Myocyte (in vitro differentiated cells): ENCODE measurements around the gene SPATA24. TPM values are rescaled to one million over a fixed set of nuclear protein-coding genes. Genes with fewer than 3 reads are reported as not detected.
"Not testable (repeated sequence)": the region's sequence is repeated elsewhere in the genome, so short reads cannot be mapped to it uniquely, and the experiment has no call there.

Experiments used
- DNase-seq: peaks from one replicate; pipeline ENCODE4 v3.0.0-alpha.2; 2012; ENCODE audit warnings: low read depth
- total RNA-seq: library from RNA; depleted of rRNA; stranded (reverse); fragments of >200 nt; gene quantifications from 2 replicates; pipeline ENCODE4 v1.2.3, GENCODE V29; 2014

SPATA24 gene
- total RNA-seq, 1 donor from 2014 or later: 11.0 TPM

GRCh38 chr5:139383993-139384590 is 19.8 kb downstream of the SPATA24 start:
- no peak for DNase-seq

- no peak for DNase-seq
Observed at GRCh38 chr5:139383275-139383992, 20.5 kb downstream of the SPATA24 start, which contains the start of gene SLC23A1. TSS of gene SLC23A1 (minus strand) at chr5:139383297. CDS start at chr5:139383253, 44 bp downstream.

- DNase-seq: no peak
Observed at GRCh38 chr5:139382807-139383206, 21.1 kb downstream of the SPATA24 start.

- DNase-seq: no peak
Observed at GRCh38 chr5:139381837-139382761, 21.8 kb downstream of the SPATA24 start.

GRCh38 chr5:139379626-139380449 is 24.1 kb downstream of the SPATA24 start:
- no peak for DNase-seq

- no peak for DNase-seq
Observed at GRCh38 chr5:139378941-139379361, 24.9 kb downstream of the SPATA24 start.

- no peak for DNase-seq
Observed at GRCh38 chr5:139378101-139378825, 25.6 kb downstream of the SPATA24 start.

- peak; percentile 89 for DNase-seq
Observed at GRCh38 chr5:139377226-139377625, 26.7 kb downstream of the SPATA24 start.

GRCh38 chr5:139376364-139376763 is 27.5 kb downstream of the SPATA24 start:
- no peak for DNase-seq

- DNase-seq: no peak
Observed at GRCh38 chr5:139374909-139375308, 29.0 kb downstream of the SPATA24 start.

GRCh38 chr5:139371482-139372435 is 32.1 kb downstream of the SPATA24 start:
- DNase-seq: peak; percentile 73

- DNase-seq: peak; percentile 38
Observed at GRCh38 chr5:139369181-139369580, 34.7 kb downstream of the SPATA24 start.

- peak; percentile 30 for DNase-seq
Observed at GRCh38 chr5:139368613-139369012, 35.3 kb downstream of the SPATA24 start.

- DNase-seq: no peak
Observed at GRCh38 chr5:139364466-139364865, 39.4 kb downstream of the SPATA24 start.

GRCh38 chr5:139363937-139364336 is 40.0 kb downstream of the SPATA24 start:
- no peak for DNase-seq

- DNase-seq: no peak
Observed at GRCh38 chr5:139361835-139362429, 42.0 kb downstream of the SPATA24 start.

GRCh38 chr5:139360384-139360783 is 43.5 kb downstream of the SPATA24 start:
- DNase-seq: no peak

GRCh38 chr5:139358064-139358463 is 45.8 kb downstream of the SPATA24 start:
- DNase-seq: no peak

- not testable (repeated sequence) for DNase-seq
Observed at GRCh38 chr5:139355900-139356299, 48.0 kb downstream of the SPATA24 start.
